IMR-90 (cell line): Measurements from ENCODE around the gene CPED1. TPM values are rescaled to one million over a fixed set of nuclear protein-coding genes. Genes with fewer than 3 reads are reported as not detected.

Experiments used
- ATAC-seq: fragments of 200-7000 bp; cut with Tn5 transposase; 2 replicates; pipeline ENCODE4 v1.9.1; 2020; ENCODE audit warnings: low read depth, mild to moderate bottlenecking, moderate library complexity
- BruUV-seq: library from RNA; stranded (reverse); fragments of 400-500 nt; replicated peaks from 2 replicates; lab custom pipeline; 2021; lab: Mats Ljungman, UMichigan
- CTCF ChIA-PET: fragments of 300-600 bp; formaldehyde crosslinking; extraction: SDS; loops from one replicate; lab custom pipeline; 2021; ENCODE audit warnings: antibody characterized with exemption; lab: Yijun Ruan, JAX
- POLR2A ChIA-PET: fragments of 300-600 bp; sonication (Branson Sonifier 250); formaldehyde crosslinking; loops from one replicate; lab custom pipeline; 2022; ENCODE audit warnings: antibody characterized with exemption; ENCODE audit not compliant: unreplicated experiment; lab: Charles Lee
- DNase-seq: peaks from one replicate; pipeline ENCODE4 v3.0.0; 2013
- H2AFZ ChIP-seq: replicated peaks from 2 replicates; pipeline ENCODE3; 2013; ENCODE audit warnings: low read length, mild to moderate bottlenecking; ENCODE audit not compliant: poor library complexity
- H2AK5ac ChIP-seq: 2 replicates; pipeline ENCODE4 v1.6.1; 2013; ENCODE audit warnings: low read depth, low read length, inconsistent platforms
- H2AK9ac ChIP-seq: replicated peaks from 2 replicates; pipeline ENCODE3; 2013; ENCODE audit warnings: mild to moderate bottlenecking, low read depth, low read length, moderate library complexity; ENCODE audit not compliant: poor library complexity
- H2BK120ac ChIP-seq: 2 replicates; pipeline ENCODE4 v1.6.1; 2013; ENCODE audit warnings: low read depth, low read length, inconsistent platforms
- H2BK15ac ChIP-seq: 3 replicates; pipeline ENCODE4 v1.6.1; 2013; ENCODE audit warnings: low read depth, low read length, inconsistent platforms
- H2BK20ac ChIP-seq: 2 replicates; pipeline ENCODE4 v1.6.1; 2013; ENCODE audit warnings: low read depth, mild to moderate bottlenecking, inconsistent platforms, low read length, moderate library complexity
- H2BK5ac ChIP-seq: 2 replicates; pipeline ENCODE4 v1.6.1; 2013; ENCODE audit warnings: mild to moderate bottlenecking, low read depth, low read length, inconsistent platforms; ENCODE audit not compliant: poor library complexity, severe bottlenecking
- H3K14ac ChIP-seq: replicated peaks from 2 replicates; pipeline ENCODE4 v1.6.1; 2013; ENCODE audit warnings: low read depth, low read length, inconsistent platforms
- H3K18ac ChIP-seq: 2 replicates; pipeline ENCODE4 v1.6.1; 2013; ENCODE audit warnings: low read depth, low read length, control low read depth
- H3K23ac ChIP-seq: 2 replicates; pipeline ENCODE4 v1.6.1; 2013; ENCODE audit warnings: low read depth, low read length, inconsistent platforms
- H3K27ac ChIP-seq: 2 replicates; pipeline ENCODE4 v1.5.1; 2013; ENCODE audit warnings: mild to moderate bottlenecking, control low read depth, low read length; ENCODE audit not compliant: insufficient read depth
- H3K27me3 ChIP-seq: 2 replicates; pipeline ENCODE4 v1.6.1; 2013; ENCODE audit warnings: low read length; ENCODE audit not compliant: control insufficient read depth, insufficient read depth
- H3K36me3 ChIP-seq: 2 replicates; pipeline ENCODE4 v1.6.1; 2013; ENCODE audit warnings: low read length, mixed read lengths; ENCODE audit not compliant: control insufficient read depth, insufficient read depth
- H3K4ac ChIP-seq: 2 replicates; pipeline ENCODE4 v1.6.1; 2013; ENCODE audit warnings: low read depth, low read length, inconsistent platforms
- H3K4me1 ChIP-seq: 2 replicates; pipeline ENCODE4 v1.6.1; 2013; ENCODE audit warnings: low read length, mixed read lengths; ENCODE audit not compliant: control insufficient read depth, insufficient read depth
- H3K4me2 ChIP-seq: 2 replicates; pipeline ENCODE4 v1.6.1; 2013; ENCODE audit warnings: low read depth, mild to moderate bottlenecking, control low read depth, low read length, moderate library complexity
- H3K4me3 ChIP-seq: 2 replicates; pipeline ENCODE4 v1.5.1; 2013; ENCODE audit warnings: low read depth, mild to moderate bottlenecking, control low read depth, low read length, moderate library complexity; ENCODE audit not compliant: insufficient read depth
- H3K56ac ChIP-seq: 2 replicates; pipeline ENCODE4 v1.6.1; 2013; ENCODE audit warnings: low read length, inconsistent platforms; ENCODE audit not compliant: insufficient read depth; ENCODE audit errors: extremely low read depth
- H3K79me1 ChIP-seq, 2 experiments: 2 replicates each; pipeline ENCODE4 v1.6.1; 2013; ENCODE audit warnings: low read length in 2 of 2, inconsistent platforms in 1 of 2, low read depth in 1 of 2
- H3K9ac ChIP-seq: 2 replicates; pipeline ENCODE4 v1.6.1; 2013; ENCODE audit warnings: low read depth, low read length, control low read depth
- H3K9me1 ChIP-seq: 2 replicates; pipeline ENCODE4 v1.6.1; 2013; ENCODE audit warnings: low read length, inconsistent platforms; ENCODE audit not compliant: insufficient read depth
- H3K9me3 ChIP-seq: 2 replicates; pipeline ENCODE4 v1.6.1; 2013; ENCODE audit warnings: low read length; ENCODE audit not compliant: control insufficient read depth, insufficient read depth
- H4K20me1 ChIP-seq: 2 replicates; pipeline ENCODE4 v1.6.1; 2013; ENCODE audit warnings: low read length, inconsistent platforms; ENCODE audit not compliant: insufficient read depth
- H4K5ac ChIP-seq: 2 replicates; pipeline ENCODE4 v1.6.1; 2013; ENCODE audit warnings: mild to moderate bottlenecking, low read depth, low read length, control low read depth
- H4K8ac ChIP-seq, 2 experiments: 2 replicates each; pipeline ENCODE4 v1.6.1; 2013; ENCODE audit warnings: low read depth in 2 of 2, low read length in 2 of 2, control low read depth in 1 of 2, inconsistent platforms in 1 of 2
- H4K91ac ChIP-seq: 2 replicates; pipeline ENCODE4 v1.6.1; 2013; ENCODE audit warnings: low read depth, low read length, inconsistent platforms; ENCODE audit not compliant: insufficient read depth
- FOS ChIP-seq: fragments of 150-350 bp; IDR thresholded peaks from 2 replicates; pipeline ENCODE4 v1.6.1; 2016; ENCODE audit warnings: low read depth, low read length
- MAZ ChIP-seq: IDR thresholded peaks from 2 replicates; pipeline ENCODE4 v1.6.1; 2012; ENCODE audit warnings: low read depth, mild to moderate bottlenecking, low read length, improper control_type of control experiment, moderate library complexity, borderline replicate concordance
- NFE2L2 ChIP-seq: fragments of 150-350 bp; IDR thresholded peaks from 2 replicates; pipeline ENCODE4 v1.6.1; 2016; ENCODE audit warnings: low read depth, mild to moderate bottlenecking, low read length
- WGBS, 2 experiments: methylation state at CpG; one replicate each; pipeline versions ENCODE4 v1.1.5 to v1.1.7; 2013; ENCODE audit warnings: missing lambda C conversion rate in 2 of 2; ENCODE audit not compliant: insufficient read length in 1 of 2; ENCODE audit errors: extremely low coverage in 2 of 2; 5-methylcytosine and 5-hydroxymethylcytosine counted together
- dilution Hi-C: fragments of 300-500 bp; cut with HindIII; formaldehyde crosslinking; loops from one replicate; pipeline ENCODE4 v1.14.3; 2018; ENCODE audit warnings: low sequenced_read_pairs; ENCODE audit not compliant: unreplicated experiment
- in situ Hi-C: fragments of 300-500 bp; cut with MboI; formaldehyde crosslinking; loops from 3 replicates; pipeline ENCODE4 v1.14.3; 2019; ENCODE audit warnings: low sequenced_read_pairs, inconsistent platforms, mixed read lengths
- intact Hi-C: fragments of 100-400 bp; cut with micrococcal nuclease; formaldehyde crosslinking; loops from 2 replicates; pipeline ENCODE4 v1.10.0; 2022
- polyA plus RNA-seq, 3 experiments: library from polyadenylated mRNA; depleted of rRNA; stranded (reverse); fragments of >200 nt; gene quantifications; 2 replicates each; pipeline ENCODE4 v1.2.3, GENCODE V29; 2012; ENCODE audit warnings: low replicate concordance in 1 of 3
- total RNA-seq: library from RNA; depleted of rRNA; stranded (reverse); fragments of >200 nt; gene quantifications from 2 replicates; pipeline ENCODE4 v1.2.3, GENCODE V29; 2012

Gene CPED1
- total and polyA plus RNA-seq, 2 of the 4 experiments (the other 2 are of a cell fraction) = 31.2 to 96.8 TPM

DNA sequence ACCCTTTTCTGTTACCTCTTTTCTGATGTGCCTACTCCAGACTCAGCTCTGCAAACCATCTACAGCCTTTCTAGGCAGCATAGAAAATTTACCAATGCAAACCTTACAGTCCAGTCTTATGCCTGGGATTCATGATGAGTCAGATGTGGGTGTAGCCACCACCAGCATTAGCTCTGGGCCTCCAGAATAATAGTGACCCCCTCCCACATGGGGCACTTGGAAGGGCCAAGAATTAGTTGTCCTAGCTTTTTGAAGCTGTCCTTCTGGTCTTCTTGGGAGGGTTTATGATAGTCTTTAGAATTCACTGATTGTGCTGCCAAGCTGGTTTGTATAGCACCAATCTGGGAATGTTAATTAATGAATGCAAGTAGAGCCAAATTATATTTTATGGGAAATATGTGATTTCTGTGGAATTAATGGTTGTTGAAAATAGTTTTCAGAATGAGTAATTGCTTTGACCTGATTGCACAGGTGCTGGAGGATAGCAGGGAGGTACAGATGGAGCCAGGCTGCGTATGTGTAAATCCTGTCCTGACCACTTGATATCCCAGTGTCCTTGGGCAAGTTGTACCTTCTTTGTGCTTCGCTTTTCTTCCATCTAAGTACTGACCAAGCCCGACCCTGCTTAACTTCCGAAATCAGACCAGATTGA, 94.8 kb downstream of the CPED1 start:
- peaks cover 23% of the 10 kb centered on the region for H3K4me1 ChIP-seq
- H3K9ac ChIP-seq = peak overlapping the region; percentile 91
- H3K4me3 ChIP-seq = no peak overlapping the region
- peaks cover 19 to 43% of the 10 kb centered on the region in 2 experiments for H3K79me1 ChIP-seq
- dilution Hi-C loops (loop anchor here (25.0 kb wide), 1 partner anchor 96 kb away; the partner anchor contains the start of gene CPED1), in situ Hi-C loops (no loop called here), intact Hi-C loops (loop anchor here (10.0 kb wide), 1 partner anchor 498 kb away; no protein-coding TSS in a partner anchor)
- POLR2A ChIA-PET = interaction anchor here (0.5 to 3.6 kb wide), 3 partner anchors 14 to 133 kb away, joined by 3 to 26 read pairs (median 8); partner anchors contain the start of genes CPED1 and ING3
- WGBS, 2 experiments = 100% methylated on average over 2 of the region's 4 CpGs; no CpG with 5 or more reads in 1 of the 2 experiments
- BruUV-seq = no TSS peak
- peak overlapping the region; percentile 86 for H3K56ac ChIP-seq
- peak overlapping the region; percentile 96 for H3K27ac ChIP-seq
- no peaks in the 10 kb centered on the region for H3K27me3 ChIP-seq
- H3K18ac ChIP-seq = peak overlapping the region; percentile 99
- H3K14ac ChIP-seq = peak overlapping the region; percentile 99
- no peaks in the 10 kb centered on the region for H3K9me3 ChIP-seq
- H4K8ac ChIP-seq = peak overlapping the region; percentile 87 to 96
- H2AK9ac ChIP-seq = peak overlapping the region; percentile 82
- H3K23ac ChIP-seq = peak overlapping the region; percentile 90
- CTCF ChIA-PET = interaction anchor here (1.3 to 6.1 kb wide), 4 partner anchors 17 to 94 kb away, joined by 4 to 46 read pairs (median 6); partner anchors contain the start of gene CPED1
- TF ChIP-seq MAZ = peak; percentile 45; the same call in 1 of the 2 replicates
- TF ChIP-seq FOS = peak; percentile 43; the same call in 1 of the 2 replicates
- TF ChIP-seq NFE2L2 = no peak
- peak overlapping the region; percentile 99 for H2AK5ac ChIP-seq
- peak overlapping the region; percentile 98 for H4K91ac ChIP-seq
- peak overlapping the region; percentile 94 for H2BK15ac ChIP-seq
- peaks cover 16% of the 10 kb centered on the region for H3K9me1 ChIP-seq
- ATAC-seq = peak; percentile 67
- peak; percentile 84 for DNase-seq
- no peaks in the 10 kb centered on the region for H4K20me1 ChIP-seq
- H3K4ac ChIP-seq = peak overlapping the region; percentile 99
- H2BK120ac ChIP-seq = peak overlapping the region; percentile 99
- H2BK5ac ChIP-seq = peak overlapping the region; percentile 99
- H4K5ac ChIP-seq = peak overlapping the region; percentile 98
- peak overlapping the region; percentile 100 for H2BK20ac ChIP-seq
- H2AFZ ChIP-seq = no peak overlapping the region
- H3K36me3 ChIP-seq = no peaks in the 10 kb centered on the region
- H3K4me2 ChIP-seq = peak overlapping the region; percentile 61; the same call in 1 of the 2 replicates
